Right renal pelvis (tissue), 4 donors: Measurements from ENCODE around the gene OR2J3. TPM values are rescaled to one million over a fixed set of nuclear protein-coding genes. Genes with fewer than 3 reads are reported as not detected.
"Not testable (repeated sequence)": the region's sequence is repeated elsewhere in the genome, so short reads cannot be mapped to it uniquely, and the experiment has no call there.

Experiments used
- DNase-seq, 4 donors: peaks; one replicate each; pipeline ENCODE4 v3.0.0-alpha.2; 2013; ENCODE audit warnings: low read depth in 4 of 4, low spot score in 3 of 4, missing footprints in 1 of 4
- polyA plus RNA-seq, 4 donors: library from polyadenylated mRNA; unstranded; fragments of 120-200 nt; gene quantifications; one replicate each; pipeline ENCODE4 v1.2.1, GENCODE V29; 2013; ENCODE audit not compliant: insufficient read length in 4 of 4

The OR2J3 gene
- not detected for polyA plus RNA-seq

GRCh38 chr6:29107758-29108157 lies at the start of gene OR2J3:
TSS of gene OR2J3 (plus strand) at chr6:29108058. CDS start at chr6:29111891, 3,833 bp downstream.
- DNase-seq = no peak

DNA sequence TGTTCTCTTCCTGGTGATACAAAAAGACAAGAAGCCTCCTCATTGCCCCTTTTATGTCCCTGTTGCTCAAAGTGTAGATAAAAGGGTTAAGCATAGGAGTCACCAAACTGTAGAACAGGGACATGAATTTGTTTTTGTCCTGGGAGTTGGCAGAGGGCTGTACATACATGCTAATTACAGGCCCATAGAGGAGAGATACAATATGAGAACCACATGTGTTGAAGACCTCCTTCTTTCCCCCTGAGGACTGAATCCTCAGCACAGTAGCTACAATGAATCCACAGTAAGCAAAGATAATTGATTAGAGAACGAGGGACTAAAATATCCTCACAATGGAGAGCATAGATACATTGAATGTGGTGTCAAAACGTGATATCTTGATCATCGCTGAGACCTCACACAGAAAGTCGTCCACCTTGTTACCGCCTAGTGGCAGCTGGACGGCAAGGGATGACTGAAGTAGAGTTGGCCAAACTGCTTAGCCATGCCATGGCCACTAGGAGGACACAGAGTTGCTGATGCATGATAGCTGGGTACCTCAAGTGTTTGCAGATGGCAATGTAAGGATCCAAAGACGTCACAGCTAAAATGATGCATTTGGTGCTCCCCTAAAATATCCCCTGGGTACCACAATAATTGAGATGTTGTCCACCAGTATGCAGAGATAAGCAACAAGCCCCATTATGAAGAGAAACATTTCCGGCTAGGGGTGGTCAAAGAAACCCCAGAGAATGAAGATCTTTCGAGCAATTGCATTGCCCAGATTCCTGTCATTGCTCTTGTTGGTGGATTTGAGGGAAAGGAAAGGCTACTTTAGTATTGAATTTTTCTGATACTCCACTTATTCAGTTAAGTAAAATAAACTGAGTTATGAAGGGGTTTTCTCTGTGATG lies 35.8 kb upstream of the OR2J3 start:
- DNase-seq = no peak

- no peak for DNase-seq
Observed at GRCh38 chr6:29079203-29079602, 28.7 kb upstream of the OR2J3 start.

DNA sequence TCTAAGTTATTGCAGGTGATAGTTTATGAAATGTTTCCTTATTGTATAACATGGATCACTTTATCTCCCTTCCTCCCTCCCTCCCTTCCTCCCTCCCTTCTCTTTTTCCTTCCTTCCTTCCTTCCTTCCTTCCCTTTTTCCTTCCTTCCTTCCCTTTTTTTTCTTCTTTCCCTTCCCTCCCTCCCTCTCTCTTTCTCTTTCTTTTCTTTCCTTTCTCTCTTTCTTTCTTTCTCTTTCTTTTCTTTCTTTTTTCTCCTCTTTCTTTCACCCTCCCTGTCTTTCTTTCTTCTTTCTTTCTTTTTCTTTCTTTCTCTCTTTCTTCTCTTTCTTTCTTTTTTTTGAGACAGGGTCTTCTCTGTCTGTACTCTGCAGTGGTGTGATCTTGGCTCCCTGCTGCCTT lies 26.5 kb upstream of the OR2J3 start:
- no peak for DNase-seq

- DNase-seq = no peak
Observed at GRCh38 chr6:29082457-29082856, 25.4 kb upstream of the OR2J3 start.

DNA sequence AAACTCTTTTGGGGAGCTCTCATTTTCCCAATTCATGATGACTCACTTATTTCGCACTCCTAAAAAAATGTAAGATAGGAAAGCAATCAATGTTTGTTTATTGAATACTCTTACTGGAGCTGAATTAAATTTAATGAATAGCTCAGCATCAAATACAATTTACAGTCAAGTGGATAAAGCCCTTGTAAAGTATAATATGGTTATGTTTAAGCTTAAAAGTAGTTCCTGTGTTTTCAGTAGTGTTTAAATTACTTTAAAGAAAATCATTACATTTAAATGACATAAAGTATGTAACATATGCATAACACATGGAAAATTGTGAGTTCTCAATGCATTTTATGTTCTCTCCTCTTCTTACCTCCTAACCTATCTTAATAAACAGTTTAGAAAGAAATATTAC lies 20.6 kb upstream of the OR2J3 start, which contains the start of gene OR2B3:
Gene OR2B3, minus strand, starts transcription at position 101 of the 400 bp plus-strand sequence. Its CDS starts 65 bp downstream, at position 36.
- no peak for DNase-seq

- no peak for DNase-seq
Observed at GRCh38 chr6:29092957-29093356, 14.9 kb upstream of the OR2J3 start.

DNA sequence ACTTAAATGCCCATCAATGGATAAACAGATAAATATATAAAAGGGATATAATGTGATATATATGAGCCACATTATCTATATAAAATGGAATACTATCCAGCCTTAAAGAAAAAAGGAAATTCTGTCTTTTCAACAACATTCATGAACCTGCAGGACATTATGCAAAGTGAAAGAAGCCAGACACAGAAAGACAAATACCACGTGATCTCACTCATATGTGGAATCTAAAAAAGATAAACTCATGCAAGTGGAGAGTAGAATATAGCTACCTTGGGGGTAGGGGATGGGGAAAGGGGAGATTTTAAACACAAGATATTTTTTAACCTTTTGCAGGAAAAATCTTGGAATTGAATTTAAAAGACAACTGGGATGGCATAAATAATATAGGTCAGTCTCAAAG lies 10.1 kb upstream of the OR2J3 start:
- no peak for DNase-seq

GRCh38 chr6:29099190-29099589 lies 8.7 kb upstream of the OR2J3 start, which contains the start of gene OR2J1:
TSS of gene OR2J1 (plus strand) at chr6:29099490. CDS start at chr6:29100943, 1,453 bp downstream.
- no peak for DNase-seq

DNA sequence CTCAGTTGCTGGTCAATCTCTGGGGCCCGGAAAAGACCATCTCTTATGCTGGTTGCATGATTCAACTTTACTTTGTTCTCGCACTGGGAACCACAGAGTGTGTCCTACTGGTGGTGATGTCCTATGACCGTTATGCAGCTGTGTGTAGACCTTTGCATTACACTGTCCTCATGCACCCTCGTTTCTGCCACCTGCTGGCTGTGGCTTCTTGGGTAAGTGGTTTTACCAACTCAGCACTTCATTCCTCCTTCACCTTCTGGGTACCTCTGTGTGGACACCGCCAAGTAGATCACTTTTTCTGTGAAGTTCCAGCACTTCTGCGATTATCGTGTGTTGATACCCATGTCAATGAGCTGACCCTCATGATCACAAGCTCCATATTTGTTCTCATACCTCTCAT lies 4.3 kb downstream of the OR2J3 start:
- no peak for DNase-seq

- not testable (repeated sequence) for DNase-seq
Observed at GRCh38 chr6:29114964-29115363, 7.1 kb downstream of the OR2J3 start.

DNA sequence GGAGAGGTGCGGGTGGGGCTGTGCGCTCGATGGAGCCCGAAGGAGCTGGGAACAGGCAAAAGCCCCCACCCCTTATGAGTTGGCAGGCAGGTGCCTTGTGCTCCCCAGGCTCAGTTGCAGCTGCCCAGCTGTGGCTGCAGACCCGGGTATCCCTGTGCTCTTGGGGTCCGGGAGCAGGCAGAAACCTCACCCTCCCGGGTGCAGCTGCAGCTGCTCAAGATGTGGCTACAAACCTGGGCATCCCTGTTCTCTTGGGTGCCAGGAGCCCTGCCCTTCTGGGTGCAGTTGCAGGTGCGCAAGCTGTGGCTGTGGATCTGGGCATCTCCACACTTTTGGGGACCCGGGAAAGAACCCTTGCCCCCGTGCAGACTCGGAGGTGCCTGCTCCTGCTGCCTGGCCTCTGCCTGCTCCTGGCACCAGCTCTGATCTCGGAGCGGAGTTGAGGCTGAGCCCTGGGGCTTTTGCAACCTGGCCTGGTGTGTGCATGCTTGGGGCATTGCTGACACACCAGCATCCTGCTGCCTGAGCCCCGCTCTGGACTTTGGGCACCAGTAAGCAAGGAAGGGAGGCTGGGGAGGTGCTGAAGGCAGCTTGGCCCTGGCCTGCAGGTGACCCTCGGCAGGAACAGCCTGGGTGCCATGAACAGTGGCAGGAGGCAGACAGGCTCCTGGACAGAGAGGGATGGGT lies 21.6 kb downstream of the OR2J3 start:
- no peak for DNase-seq

GRCh38 chr6:29130644-29131043 lies 22.8 kb downstream of the OR2J3 start:
- DNase-seq = no peak

DNA sequence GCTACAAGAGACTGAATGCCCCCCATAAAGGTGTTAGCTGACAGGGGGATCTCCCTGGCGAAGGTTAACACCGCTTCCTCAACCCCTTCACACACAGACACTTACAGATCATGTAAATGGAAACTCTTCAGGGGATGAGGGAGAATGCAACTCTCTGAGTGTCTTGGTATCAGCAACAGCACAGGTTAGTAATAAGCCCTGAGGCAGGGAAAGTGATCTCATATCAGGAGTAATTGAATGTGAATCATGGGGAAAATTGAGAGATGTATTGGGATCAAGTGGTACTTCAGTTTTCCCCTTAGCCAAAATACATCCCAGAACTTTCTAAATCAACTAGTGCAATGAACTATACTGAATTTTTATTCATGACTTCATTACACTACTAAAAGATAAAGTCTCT lies 23.8 kb downstream of the OR2J3 start:
- DNase-seq = no peak

- DNase-seq = no peak
Observed at GRCh38 chr6:29137724-29138123, 29.9 kb downstream of the OR2J3 start.

DNA sequence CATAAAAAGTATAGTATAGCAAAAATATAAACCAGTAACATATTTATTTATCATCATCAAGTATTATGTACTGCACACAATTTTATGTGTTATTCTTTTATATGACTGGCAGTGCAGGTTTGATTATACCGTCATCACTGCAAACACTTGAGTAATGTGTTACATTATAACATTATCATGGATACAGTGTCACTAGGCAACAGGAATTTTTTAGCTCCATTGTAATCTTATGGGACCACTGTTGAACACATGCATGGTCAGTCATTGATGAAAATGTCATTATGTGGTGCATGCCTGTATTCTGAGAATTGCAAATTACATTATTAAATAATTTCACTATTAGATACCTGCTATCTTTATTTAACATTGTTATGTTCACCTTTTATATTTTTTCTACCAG lies 33.7 kb downstream of the OR2J3 start:
- DNase-seq = no peak

- DNase-seq = no peak
Observed at GRCh38 chr6:29142309-29142708, 34.5 kb downstream of the OR2J3 start.

DNA sequence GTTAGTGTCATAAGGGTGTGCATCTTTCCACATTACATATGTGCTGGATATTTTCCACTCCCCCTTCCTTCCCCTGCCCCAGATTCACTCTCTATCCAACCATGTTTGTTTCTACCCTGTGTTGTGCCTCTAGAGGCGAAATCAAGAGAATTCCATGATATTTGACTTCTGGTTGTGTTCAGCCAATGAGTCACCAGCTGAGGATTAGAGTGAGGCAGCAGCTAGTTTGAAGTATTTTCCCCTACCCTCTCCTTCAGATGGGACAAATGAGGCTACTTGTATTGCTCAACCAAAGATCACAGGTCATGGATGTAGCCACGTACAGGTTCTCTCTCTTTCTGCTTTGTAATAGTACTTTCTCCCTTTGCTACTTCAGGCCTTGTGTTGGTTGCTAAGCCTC lies 38.3 kb downstream of the OR2J3 start:
- no peak for DNase-seq

DNA sequence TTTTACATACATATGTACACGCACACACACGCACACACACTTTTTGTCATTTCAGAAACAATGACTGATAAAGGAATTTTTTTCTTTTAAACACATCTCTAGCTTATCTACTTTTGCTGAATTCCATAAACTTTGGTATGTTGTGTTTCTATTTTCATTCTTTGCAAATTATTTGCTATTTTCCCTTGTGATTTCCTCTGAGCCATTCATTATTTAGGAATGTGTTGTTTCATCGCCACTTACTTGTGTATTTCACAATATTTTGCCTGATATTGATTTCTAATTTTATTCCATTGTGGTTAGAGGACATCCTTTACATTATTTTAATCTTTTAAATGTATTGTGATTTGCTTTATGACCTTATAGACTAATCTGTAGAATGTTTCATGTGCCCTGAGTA lies 39.2 kb downstream of the OR2J3 start:
- no peak for DNase-seq

DNA sequence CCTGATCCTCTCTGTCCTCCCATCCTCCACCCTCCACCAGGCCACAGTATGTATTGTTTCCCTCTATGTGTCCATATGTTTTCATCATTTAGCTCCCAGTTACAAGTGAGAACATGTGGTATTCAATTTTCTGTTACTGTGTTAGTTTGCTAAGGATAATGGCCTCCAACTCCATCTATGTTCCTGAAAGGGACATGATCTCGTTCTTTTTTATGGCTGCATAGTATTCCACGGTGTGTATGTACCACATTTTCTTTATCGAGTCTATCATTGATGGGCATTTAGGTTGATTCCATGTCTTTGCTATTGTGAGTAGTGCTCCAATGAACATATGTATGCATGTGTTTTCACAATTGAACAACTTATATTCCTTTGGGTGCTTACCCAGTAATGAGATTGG lies 41.6 kb downstream of the OR2J3 start:
- not testable (repeated sequence) for DNase-seq

DNA sequence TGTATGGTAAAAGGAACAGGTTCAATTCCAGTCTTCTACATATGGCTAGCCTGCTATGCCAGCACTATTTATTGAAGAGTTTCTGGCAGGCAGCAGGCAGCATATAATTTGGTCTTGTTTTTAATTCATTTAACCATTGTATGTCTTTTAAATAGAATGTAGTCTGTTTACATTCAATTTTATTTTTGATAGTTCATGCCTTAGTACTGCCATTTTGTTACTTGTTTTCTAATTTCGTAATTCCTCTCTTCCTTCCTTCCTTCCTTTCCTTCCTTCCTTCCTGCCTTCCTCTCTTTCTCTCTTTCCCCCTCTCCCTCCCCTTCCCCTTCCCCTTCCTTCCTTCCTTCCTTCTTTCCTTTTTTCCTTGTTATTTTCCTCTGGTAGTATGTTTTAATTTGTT lies 45.2 kb downstream of the OR2J3 start:
- no peak for DNase-seq

DNA sequence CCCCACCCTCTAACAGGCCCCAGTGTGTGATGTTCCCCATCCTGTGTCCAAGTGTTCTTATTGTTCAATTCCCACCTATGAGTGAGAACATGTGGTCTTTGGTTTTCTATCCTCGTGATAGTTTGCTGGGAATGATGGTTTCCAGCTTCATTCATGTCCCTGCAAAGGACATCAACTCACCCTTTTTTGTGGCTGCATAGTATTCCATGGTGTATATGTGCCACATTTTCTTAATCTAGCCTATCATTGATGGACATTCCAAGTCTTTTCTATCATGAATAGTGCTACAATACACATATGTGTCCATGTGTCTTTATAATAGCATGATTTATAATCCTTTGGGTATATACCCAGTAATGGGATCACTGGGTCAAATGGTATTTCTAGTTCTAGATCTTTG lies 47.3 kb downstream of the OR2J3 start:
- not testable (repeated sequence) for DNase-seq
